Mucosa of descending colon (tissue), 3 donors: ENCODE results near the gene ETNK2. TPM values are rescaled to one million over a fixed set of nuclear protein-coding genes. Genes with fewer than 3 reads are reported as not detected.

Experiments
- ATAC-seq: fragments of 200-7000 bp; cut with Tn5 transposase; one replicate; pipeline ENCODE4 v1.9.1; 2020; ENCODE audit warnings: mild to moderate bottlenecking, moderate library complexity
- DNase-seq, 3 donors: peaks; one replicate each; pipeline ENCODE4 v3.0.0-alpha.2; 2020
- H3K36me3 ChIP-seq: fragments of 200-600 bp; one replicate; pipeline ENCODE4 v1.8.0; 2021; ENCODE audit warnings: low read depth, mild to moderate bottlenecking
- H3K4me1 ChIP-seq: fragments of 200-600 bp; one replicate; pipeline ENCODE4 v1.8.0; 2021; ENCODE audit warnings: low read depth, mild to moderate bottlenecking
- H3K4me3 ChIP-seq: fragments of 200-600 bp; one replicate; pipeline ENCODE4 v1.8.0; 2021; ENCODE audit warnings: mild to moderate bottlenecking
- H3K9me3 ChIP-seq: fragments of 200-600 bp; one replicate; pipeline ENCODE4 v1.8.0; 2021; ENCODE audit warnings: mild to moderate bottlenecking
- intact Hi-C, 2 donors: fragments of 100-400 bp; cut with DNase I in 1 of 2; cut with micrococcal nuclease in 1 of 2; formaldehyde crosslinking; loops; one replicate each; pipeline versions ENCODE4 v1.11.0 to v1.11.1; 2022; cut with DNase I, micrococcal nuclease
- total RNA-seq, 3 donors: library from RNA; stranded (reverse); fragmentation: NEBNext Ultra II Directional in 2 of 3; extraction: Animal tissue kit (Norgen Biotek cat#: 25700) in 2 of 3; gene quantifications; one replicate each; pipeline versions ENCODE4 v1.2.1 to v1.2.4, GENCODE V29; 2021 to 2023
- TF ChIP-seq, protein P1 (sequence below): fragments of 200-600 bp; IDR thresholded peaks from one replicate; pipeline ENCODE4 v1.8.0; 2022; ENCODE audit warnings: antibody characterized with exemption, mild to moderate bottlenecking
- donor health status: DM: no; HTN: no; CAD: no; lungs with moderate emphysema.
- donor health status: DM: no; HTN: no; CAD: no.
- donor health status: DM: no; HTN: yes; CAD: no.

ETNK2 gene
- total RNA-seq, 3 donors from 2014 or later, result 0.20 to 6.8 (median 2.1) TPM

DNA sequence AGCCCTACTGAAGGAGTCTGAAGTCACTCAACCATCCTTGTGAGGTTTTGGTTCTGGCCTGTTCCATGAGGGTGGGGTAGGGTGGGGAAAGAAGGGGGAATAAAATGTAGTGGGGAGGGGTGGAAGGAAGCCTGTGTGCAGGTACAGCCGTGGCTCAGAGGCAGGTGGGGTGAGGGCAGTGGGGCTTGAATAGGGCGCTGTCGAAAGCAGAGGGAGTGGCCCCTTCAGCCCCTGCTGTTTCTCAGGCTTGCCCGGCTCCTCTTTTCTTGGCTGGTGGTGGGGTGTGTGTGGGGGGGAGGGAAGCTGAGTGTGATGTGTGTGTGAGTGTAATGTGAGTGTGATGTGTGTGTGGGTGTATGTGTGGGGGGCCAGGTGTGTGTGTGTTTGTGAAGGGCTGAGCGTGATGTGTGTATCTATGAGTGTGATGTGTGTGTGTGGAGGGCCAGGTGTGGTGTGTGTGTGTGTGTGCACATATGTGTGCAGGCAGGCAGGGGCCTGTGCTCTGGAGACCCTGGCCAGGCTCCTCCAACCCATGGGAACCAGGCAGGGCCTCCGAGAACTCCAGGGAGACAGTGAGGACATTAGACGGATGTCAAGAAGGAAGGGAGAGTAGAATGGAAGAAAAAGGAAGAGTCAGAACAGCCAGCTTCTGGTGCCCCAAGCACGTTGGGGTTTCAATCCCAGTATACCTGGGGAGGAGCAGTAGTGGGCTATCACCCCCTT lies 69.9 kb downstream of the ETNK2 start:
- TF ChIP-seq, protein P1, sequence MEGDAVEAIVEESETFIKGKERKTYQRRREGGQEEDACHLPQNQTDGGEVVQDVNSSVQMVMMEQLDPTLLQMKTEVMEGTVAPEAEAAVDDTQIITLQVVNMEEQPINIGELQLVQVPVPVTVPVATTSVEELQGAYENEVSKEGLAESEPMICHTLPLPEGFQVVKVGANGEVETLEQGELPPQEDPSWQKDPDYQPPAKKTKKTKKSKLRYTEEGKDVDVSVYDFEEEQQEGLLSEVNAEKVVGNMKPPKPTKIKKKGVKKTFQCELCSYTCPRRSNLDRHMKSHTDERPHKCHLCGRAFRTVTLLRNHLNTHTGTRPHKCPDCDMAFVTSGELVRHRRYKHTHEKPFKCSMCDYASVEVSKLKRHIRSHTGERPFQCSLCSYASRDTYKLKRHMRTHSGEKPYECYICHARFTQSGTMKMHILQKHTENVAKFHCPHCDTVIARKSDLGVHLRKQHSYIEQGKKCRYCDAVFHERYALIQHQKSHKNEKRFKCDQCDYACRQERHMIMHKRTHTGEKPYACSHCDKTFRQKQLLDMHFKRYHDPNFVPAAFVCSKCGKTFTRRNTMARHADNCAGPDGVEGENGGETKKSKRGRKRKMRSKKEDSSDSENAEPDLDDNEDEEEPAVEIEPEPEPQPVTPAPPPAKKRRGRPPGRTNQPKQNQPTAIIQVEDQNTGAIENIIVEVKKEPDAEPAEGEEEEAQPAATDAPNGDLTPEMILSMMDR, result no peak
- H3K4me3 ChIP-seq, result no peak overlapping the region
- H3K4me1 ChIP-seq, result peaks cover 29% of the 10 kb centered on the region
- H3K36me3 ChIP-seq, result no peaks in the 10 kb centered on the region
- intact Hi-C loops, result no loop called here
- no peak for ATAC-seq
- no peak for DNase-seq
- no peaks in the 10 kb centered on the region for H3K9me3 ChIP-seq

- H3K9me3 ChIP-seq, result no peaks in the 10 kb centered on the region
- ATAC-seq (no peak), DNase-seq (no peak)
- intact Hi-C loops, result no loop called here
- H3K4me1 ChIP-seq, result peaks cover 29% of the 10 kb centered on the region
- TF ChIP-seq, protein P1, result no peak
- H3K4me3 ChIP-seq, result no peak overlapping the region
- no peaks in the 10 kb centered on the region for H3K36me3 ChIP-seq
Observed at GRCh38 chr1:204081164-204081790, 70.6 kb downstream of the ETNK2 start.

Other genes with a start within 250 kb of the ETNK2 start
- 10 to 100 TPM; 39.8 to 69.2 (median 40.7) TPM for gene SOX13, start 78.9 kb downstream of the ETNK2 start, total RNA-seq
- under 1 TPM in 2 of 3 donors, not detected in 1; 0.26 to 0.87 TPM for gene REN, start 14.3 kb upstream of the ETNK2 start, total RNA-seq
- gene KISS1, start 44.4 kb upstream of the ETNK2 start, total RNA-seq, result 1 to 10 TPM in 1 of 3 donors, not detected in 2; 1.3 TPM
- gene GOLT1A, start 61.9 kb upstream of the ETNK2 start, total RNA-seq, result 10 to 100 TPM in 1 of 3 donors, 1 to 10 TPM in 2; 2.5 to 11.4 (median 3.9) TPM
- gene PLEKHA6, start 207.9 kb upstream of the ETNK2 start, total RNA-seq, result 100 to 1,000 TPM in 2 of 3 donors, 10 to 100 TPM in 1; 82.4 to 154 (median 115) TPM